Measurements from ENCODE around the gene THAP4. TPM values are rescaled to one million over a fixed set of nuclear protein-coding genes. Genes with fewer than 3 reads are reported as not detected.

Gene THAP4
- total RNA-seq, 1 experiment from 2014 or later: 88.6 TPM

DNA sequence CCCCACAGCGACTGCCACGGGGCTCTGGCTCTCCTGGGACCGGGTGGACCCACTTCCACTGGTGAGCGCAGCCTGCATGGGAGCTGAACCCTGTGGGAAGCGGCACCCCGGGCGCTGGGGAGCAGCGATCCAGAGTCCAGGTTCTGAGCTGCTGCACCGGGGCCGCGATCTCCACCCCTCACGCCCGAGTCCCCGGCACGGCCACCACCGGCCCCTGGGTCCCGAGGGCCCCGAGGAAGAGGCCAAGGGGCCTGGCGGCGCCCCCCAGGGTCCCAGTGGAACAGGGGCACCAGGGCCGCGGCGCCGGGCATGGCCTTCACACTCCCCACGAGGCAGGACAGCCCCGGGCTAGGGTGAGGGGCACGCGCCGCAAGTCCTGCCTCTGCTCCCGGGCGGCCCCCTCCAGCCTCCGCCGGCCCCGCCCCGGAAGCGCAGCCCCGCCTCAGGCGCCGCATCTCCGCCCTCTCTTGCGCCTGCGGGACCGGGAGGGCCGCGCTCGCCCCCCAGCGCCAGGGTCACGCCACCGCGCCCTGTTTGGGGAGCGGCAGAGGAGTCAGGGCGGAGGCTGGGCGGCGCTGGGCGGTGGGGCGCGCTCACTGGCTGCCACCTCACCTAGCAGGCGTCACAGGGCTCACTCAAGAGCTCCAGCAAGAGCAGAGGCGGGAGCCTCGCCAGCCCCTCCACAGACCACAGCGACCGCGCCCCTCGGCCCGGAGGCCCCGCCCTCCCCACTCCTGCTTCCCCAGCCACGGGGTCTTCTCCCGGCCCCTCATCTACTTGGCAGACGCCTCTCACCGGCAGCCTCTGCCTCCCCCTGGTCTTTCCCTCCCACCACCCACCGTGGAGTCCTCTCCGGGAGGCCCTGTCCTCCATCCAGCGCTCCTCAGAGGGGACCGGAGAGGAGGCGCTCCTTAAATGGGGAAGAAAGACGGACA is 26.8 kb downstream of the THAP4 start (continued):
- TF ChIP-seq, protein P1, sequence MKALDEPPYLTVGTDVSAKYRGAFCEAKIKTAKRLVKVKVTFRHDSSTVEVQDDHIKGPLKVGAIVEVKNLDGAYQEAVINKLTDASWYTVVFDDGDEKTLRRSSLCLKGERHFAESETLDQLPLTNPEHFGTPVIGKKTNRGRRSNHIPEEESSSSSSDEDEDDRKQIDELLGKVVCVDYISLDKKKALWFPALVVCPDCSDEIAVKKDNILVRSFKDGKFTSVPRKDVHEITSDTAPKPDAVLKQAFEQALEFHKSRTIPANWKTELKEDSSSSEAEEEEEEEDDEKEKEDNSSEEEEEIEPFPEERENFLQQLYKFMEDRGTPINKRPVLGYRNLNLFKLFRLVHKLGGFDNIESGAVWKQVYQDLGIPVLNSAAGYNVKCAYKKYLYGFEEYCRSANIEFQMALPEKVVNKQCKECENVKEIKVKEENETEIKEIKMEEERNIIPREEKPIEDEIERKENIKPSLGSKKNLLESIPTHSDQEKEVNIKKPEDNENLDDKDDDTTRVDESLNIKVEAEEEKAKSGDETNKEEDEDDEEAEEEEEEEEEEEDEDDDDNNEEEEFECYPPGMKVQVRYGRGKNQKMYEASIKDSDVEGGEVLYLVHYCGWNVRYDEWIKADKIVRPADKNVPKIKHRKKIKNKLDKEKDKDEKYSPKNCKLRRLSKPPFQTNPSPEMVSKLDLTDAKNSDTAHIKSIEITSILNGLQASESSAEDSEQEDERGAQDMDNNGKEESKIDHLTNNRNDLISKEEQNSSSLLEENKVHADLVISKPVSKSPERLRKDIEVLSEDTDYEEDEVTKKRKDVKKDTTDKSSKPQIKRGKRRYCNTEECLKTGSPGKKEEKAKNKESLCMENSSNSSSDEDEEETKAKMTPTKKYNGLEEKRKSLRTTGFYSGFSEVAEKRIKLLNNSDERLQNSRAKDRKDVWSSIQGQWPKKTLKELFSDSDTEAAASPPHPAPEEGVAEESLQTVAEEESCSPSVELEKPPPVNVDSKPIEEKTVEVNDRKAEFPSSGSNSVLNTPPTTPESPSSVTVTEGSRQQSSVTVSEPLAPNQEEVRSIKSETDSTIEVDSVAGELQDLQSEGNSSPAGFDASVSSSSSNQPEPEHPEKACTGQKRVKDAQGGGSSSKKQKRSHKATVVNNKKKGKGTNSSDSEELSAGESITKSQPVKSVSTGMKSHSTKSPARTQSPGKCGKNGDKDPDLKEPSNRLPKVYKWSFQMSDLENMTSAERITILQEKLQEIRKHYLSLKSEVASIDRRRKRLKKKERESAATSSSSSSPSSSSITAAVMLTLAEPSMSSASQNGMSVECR (CRISPR knock-in tag; IDR thresholded peaks at IDR 0.05; ENCODE audit: borderline replicate concordance): peak; percentile 41; the same call in 1 of the 2 replicates
- TF ChIP-seq ZSCAN18 (CRISPR knock-in tag; IDR thresholded peaks at IDR 0.05) (no peak), CREM (CRISPR knock-in tag; IDR thresholded peaks at IDR 0.05) (0 out of 2 replicates have a peak, but pooled peaks have one; percentile 61), ZNF317 (CRISPR knock-in tag; IDR thresholded peaks at IDR 0.05; ENCODE audit: borderline replicate concordance, low read depth) (no peak), ZNF232 (CRISPR knock-in tag; IDR thresholded peaks at IDR 0.05) (0 out of 2 replicates have a peak, but pooled peaks have one; percentile 27), TCF7 (CRISPR knock-in tag; IDR thresholded peaks at IDR 0.05; ENCODE audit: low read depth) (no peak), TEAD1 (CRISPR knock-in tag; IDR thresholded peaks at IDR 0.05) (peak; percentile 75), ZNF512 (CRISPR knock-in tag; IDR thresholded peaks at IDR 0.05; ENCODE audit: borderline replicate concordance) (no peak), RORB (CRISPR knock-in tag; IDR thresholded peaks at IDR 0.05) (no peak), ZNF263 (CRISPR knock-in tag; IDR thresholded peaks at IDR 0.05; ENCODE audit: low read depth) (0 out of 2 replicates have a peak, but pooled peaks have one; percentile 36), NR1H2 (CRISPR knock-in tag; IDR thresholded peaks at IDR 0.05) (no peak), ATF1 (CRISPR knock-in tag; IDR thresholded peaks at IDR 0.05) (no peak), MYBL2 (CRISPR knock-in tag; IDR thresholded peaks at IDR 0.05) (no peak), FOXK1 (CRISPR knock-in tag; IDR thresholded peaks at IDR 0.05) (no peak), EMX1 (CRISPR knock-in tag; IDR thresholded peaks at IDR 0.05) (no peak), GTF2I (CRISPR knock-in tag; conservative IDR thresholded peaks at IDR 0.05) (no peak), ETV6 (CRISPR knock-in tag; IDR thresholded peaks at IDR 0.05) (peak; percentile 45; the same call in 1 of the 2 replicates), OVOL2 (CRISPR knock-in tag; IDR thresholded peaks at IDR 0.05; ENCODE audit: borderline replicate concordance) (no peak), ZNF138 (CRISPR knock-in tag; conservative IDR thresholded peaks at IDR 0.05) (peak; percentile 75; the same call in 1 of the 2 replicates), TEAD4 (CRISPR knock-in tag; IDR thresholded peaks at IDR 0.05) (no peak), NFYB (CRISPR knock-in tag; conservative IDR thresholded peaks at IDR 0.05; ENCODE audit: low read depth) (no peak)
- TF ChIP-seq, protein P2, sequence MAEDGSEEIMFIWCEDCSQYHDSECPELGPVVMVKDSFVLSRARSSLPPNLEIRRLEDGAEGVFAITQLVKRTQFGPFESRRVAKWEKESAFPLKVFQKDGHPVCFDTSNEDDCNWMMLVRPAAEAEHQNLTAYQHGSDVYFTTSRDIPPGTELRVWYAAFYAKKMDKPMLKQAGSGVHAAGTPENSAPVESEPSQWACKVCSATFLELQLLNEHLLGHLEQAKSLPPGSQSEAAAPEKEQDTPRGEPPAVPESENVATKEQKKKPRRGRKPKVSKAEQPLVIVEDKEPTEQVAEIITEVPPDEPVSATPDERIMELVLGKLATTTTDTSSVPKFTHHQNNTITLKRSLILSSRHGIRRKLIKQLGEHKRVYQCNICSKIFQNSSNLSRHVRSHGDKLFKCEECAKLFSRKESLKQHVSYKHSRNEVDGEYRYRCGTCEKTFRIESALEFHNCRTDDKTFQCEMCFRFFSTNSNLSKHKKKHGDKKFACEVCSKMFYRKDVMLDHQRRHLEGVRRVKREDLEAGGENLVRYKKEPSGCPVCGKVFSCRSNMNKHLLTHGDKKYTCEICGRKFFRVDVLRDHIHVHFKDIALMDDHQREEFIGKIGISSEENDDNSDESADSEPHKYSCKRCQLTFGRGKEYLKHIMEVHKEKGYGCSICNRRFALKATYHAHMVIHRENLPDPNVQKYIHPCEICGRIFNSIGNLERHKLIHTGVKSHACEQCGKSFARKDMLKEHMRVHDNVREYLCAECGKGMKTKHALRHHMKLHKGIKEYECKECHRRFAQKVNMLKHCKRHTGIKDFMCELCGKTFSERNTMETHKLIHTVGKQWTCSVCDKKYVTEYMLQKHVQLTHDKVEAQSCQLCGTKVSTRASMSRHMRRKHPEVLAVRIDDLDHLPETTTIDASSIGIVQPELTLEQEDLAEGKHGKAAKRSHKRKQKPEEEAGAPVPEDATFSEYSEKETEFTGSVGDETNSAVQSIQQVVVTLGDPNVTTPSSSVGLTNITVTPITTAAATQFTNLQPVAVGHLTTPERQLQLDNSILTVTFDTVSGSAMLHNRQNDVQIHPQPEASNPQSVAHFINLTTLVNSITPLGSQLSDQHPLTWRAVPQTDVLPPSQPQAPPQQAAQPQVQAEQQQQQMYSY (CRISPR knock-in tag; IDR thresholded peaks at IDR 0.05): no peak
- TF ChIP-seq, protein P3, sequence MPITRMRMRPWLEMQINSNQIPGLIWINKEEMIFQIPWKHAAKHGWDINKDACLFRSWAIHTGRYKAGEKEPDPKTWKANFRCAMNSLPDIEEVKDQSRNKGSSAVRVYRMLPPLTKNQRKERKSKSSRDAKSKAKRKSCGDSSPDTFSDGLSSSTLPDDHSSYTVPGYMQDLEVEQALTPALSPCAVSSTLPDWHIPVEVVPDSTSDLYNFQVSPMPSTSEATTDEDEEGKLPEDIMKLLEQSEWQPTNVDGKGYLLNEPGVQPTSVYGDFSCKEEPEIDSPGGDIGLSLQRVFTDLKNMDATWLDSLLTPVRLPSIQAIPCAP (CRISPR knock-in tag; IDR thresholded peaks at IDR 0.05): no peak
- TF ChIP-seq, protein P4, sequence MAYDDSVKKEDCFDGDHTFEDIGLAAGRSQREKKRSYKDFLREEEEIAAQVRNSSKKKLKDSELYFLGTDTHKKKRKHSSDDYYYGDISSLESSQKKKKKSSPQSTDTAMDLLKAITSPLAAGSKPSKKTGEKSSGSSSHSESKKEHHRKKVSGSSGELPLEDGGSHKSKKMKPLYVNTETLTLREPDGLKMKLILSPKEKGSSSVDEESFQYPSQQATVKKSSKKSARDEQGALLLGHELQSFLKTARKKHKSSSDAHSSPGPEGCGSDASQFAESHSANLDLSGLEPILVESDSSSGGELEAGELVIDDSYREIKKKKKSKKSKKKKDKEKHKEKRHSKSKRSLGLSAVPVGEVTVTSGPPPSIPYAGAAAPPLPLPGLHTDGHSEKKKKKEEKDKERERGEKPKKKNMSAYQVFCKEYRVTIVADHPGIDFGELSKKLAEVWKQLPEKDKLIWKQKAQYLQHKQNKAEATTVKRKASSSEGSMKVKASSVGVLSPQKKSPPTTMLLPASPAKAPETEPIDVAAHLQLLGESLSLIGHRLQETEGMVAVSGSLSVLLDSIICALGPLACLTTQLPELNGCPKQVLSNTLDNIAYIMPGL (CRISPR knock-in tag; IDR thresholded peaks at IDR 0.05): peak; percentile 90
- TF ChIP-seq, protein P5, sequence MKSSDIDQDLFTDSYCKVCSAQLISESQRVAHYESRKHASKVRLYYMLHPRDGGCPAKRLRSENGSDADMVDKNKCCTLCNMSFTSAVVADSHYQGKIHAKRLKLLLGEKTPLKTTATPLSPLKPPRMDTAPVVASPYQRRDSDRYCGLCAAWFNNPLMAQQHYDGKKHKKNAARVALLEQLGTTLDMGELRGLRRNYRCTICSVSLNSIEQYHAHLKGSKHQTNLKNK (CRISPR knock-in tag; IDR thresholded peaks at IDR 0.05): no peak

All from WTC11 (cell line).